Measurements from ENCODE around the gene C6.

DNA sequence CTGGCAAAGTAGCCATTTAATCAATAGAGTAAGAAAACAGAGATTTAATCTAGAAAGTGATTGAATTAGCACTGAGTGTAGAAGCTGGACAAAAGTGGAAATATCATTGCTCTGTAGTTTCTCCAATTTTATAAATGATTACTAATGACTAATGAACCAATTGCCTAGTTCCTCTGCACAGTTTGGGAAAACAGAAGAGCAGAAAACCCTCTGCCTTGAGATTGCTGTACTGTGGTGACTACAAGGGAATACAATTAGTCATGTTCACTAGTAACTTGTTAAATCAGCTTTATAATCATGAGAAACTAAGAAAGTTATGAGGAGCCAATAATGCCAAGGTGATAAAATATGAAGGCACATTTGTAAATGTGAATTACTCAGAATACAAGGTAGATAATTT, 21.1 kb upstream of the C6 start:
- TF ChIP-seq, protein P1, sequence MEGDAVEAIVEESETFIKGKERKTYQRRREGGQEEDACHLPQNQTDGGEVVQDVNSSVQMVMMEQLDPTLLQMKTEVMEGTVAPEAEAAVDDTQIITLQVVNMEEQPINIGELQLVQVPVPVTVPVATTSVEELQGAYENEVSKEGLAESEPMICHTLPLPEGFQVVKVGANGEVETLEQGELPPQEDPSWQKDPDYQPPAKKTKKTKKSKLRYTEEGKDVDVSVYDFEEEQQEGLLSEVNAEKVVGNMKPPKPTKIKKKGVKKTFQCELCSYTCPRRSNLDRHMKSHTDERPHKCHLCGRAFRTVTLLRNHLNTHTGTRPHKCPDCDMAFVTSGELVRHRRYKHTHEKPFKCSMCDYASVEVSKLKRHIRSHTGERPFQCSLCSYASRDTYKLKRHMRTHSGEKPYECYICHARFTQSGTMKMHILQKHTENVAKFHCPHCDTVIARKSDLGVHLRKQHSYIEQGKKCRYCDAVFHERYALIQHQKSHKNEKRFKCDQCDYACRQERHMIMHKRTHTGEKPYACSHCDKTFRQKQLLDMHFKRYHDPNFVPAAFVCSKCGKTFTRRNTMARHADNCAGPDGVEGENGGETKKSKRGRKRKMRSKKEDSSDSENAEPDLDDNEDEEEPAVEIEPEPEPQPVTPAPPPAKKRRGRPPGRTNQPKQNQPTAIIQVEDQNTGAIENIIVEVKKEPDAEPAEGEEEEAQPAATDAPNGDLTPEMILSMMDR (conservative IDR thresholded peaks at IDR 0.05) = no peak
- TF ChIP-seq EZH2 (IDR thresholded peaks at IDR 0.05; ENCODE audit: low read depth) = no peak
